Activated B cell treated with CpG ODN at 0.5 μM for 24 hours (primary cell): Measurements from ENCODE around the gene UBE2K. TPM values are rescaled to one million over a fixed set of nuclear protein-coding genes. Genes with fewer than 3 reads are reported as not detected.
A peak's percentile ranks its signal among the peaks of the same experiment; 100 is the strongest.

Experiments
- ATAC-seq: fragments of 200-7000 bp; cut with Tn5 transposase; one replicate; pipeline ENCODE4 v1.10.0; 2021; ENCODE audit warnings: low read depth, mild to moderate bottlenecking, moderate library complexity
- CTCF ChIA-PET: fragments of 350-600 bp; sonication (Branson Sonifier 250); formaldehyde crosslinking; loops from one replicate; lab custom pipeline; 2021; ENCODE audit warnings: antibody characterized with exemption; lab: Charles Lee
- POLR2A ChIA-PET: fragments of 350-600 bp; sonication (Branson Sonifier 250); formaldehyde crosslinking; loops from one replicate; lab custom pipeline; 2021; ENCODE audit warnings: antibody characterized with exemption; lab: Charles Lee
- DNase-seq: peaks from one replicate; pipeline ENCODE4 v3.0.0; 2022
- H3K27ac Mint-ChIP-seq: one replicate; pipeline ENCODE4 v1.8.0; 2020; ENCODE audit warnings: mixed read lengths
- H3K27me3 Mint-ChIP-seq: one replicate; pipeline ENCODE4 v1.8.0; 2021; ENCODE audit warnings: mixed read lengths
- H3K36me3 Mint-ChIP-seq: one replicate; pipeline ENCODE4 v1.8.0; 2021; ENCODE audit warnings: low read depth, mixed read lengths
- H3K4me1 Mint-ChIP-seq: one replicate; pipeline ENCODE4 v1.8.0; 2021; ENCODE audit warnings: mixed read lengths
- H3K4me3 Mint-ChIP-seq: one replicate; pipeline ENCODE4 v1.8.0; 2020; ENCODE audit warnings: mild to moderate bottlenecking, mixed read lengths
- H3K9me3 Mint-ChIP-seq: one replicate; pipeline ENCODE4 v1.8.0; 2020; ENCODE audit warnings: mixed read lengths
- CTCF ChIP-seq: fragments of 200-600 bp; IDR thresholded peaks from one replicate; pipeline ENCODE4 v1.8.0; 2022; ENCODE audit warnings: antibody characterized with exemption, mild to moderate bottlenecking
- intact Hi-C: fragments of 100-400 bp; cut with micrococcal nuclease; formaldehyde crosslinking; loops from one replicate; pipeline ENCODE4 v1.15.1; 2024
- total RNA-seq: library from RNA; stranded (reverse); gene quantifications from 2 replicates; pipeline ENCODE4 v1.2.3, GENCODE V29; 2022

Gene UBE2K
- total RNA-seq, 1 donor from 2014 or later: 54.4 TPM

GRCh38 chr4:39745920-39746319 lies 48.0 kb downstream of the UBE2K start:
- peaks cover 42% of the 10 kb centered on the region for H3K36me3 Mint-ChIP-seq
- H3K27ac Mint-ChIP-seq: no peak overlapping the region
- ChIA-PET POLR2A (no interaction called here), CTCF (no interaction called here)
- H3K4me3 Mint-ChIP-seq: no peak overlapping the region
- no peaks in the 10 kb centered on the region for H3K27me3 Mint-ChIP-seq
- ATAC-seq (no peak), DNase-seq (no peak)
- no peaks in the 10 kb centered on the region for H3K9me3 Mint-ChIP-seq
- TF ChIP-seq CTCF: no peak
- H3K4me1 Mint-ChIP-seq: no peaks in the 10 kb centered on the region
- intact Hi-C loops: no loop called here

GRCh38 chr4:39750216-39750615 lies 52.3 kb downstream of the UBE2K start:
- no peak overlapping the region for H3K4me3 Mint-ChIP-seq
- H3K27ac Mint-ChIP-seq: no peak overlapping the region
- DNase-seq: no peak
- intact Hi-C loops: loop anchor here (5.0 to 10.0 kb wide), 2 partner anchors 53 to 225 kb away; partner anchors contain the start of genes PDS5A and UBE2K
- no peaks in the 10 kb centered on the region for H3K9me3 Mint-ChIP-seq
- H3K27me3 Mint-ChIP-seq: no peaks in the 10 kb centered on the region
- ATAC-seq: no peak
- no peak for TF ChIP-seq CTCF
- POLR2A ChIA-PET: no interaction called here
- H3K4me1 Mint-ChIP-seq: peaks cover 21% of the 10 kb centered on the region
- H3K36me3 Mint-ChIP-seq: peaks cover 53% of the 10 kb centered on the region
- CTCF ChIA-PET: no interaction called here

- no peaks in the 10 kb centered on the region for H3K9me3 Mint-ChIP-seq
- H3K27ac Mint-ChIP-seq: peak overlapping the region; percentile 69
- ChIA-PET CTCF (interaction anchor here (1.0 kb wide), 1 partner anchor 285 kb away, joined by 3 read pairs; no protein-coding TSS in a partner anchor), POLR2A (no interaction called here)
- peaks cover 56% of the 10 kb centered on the region for H3K36me3 Mint-ChIP-seq
- H3K27me3 Mint-ChIP-seq: no peaks in the 10 kb centered on the region
- DNase-seq (no peak), ATAC-seq (peak; percentile 60)
- peak overlapping the region; percentile 33 for H3K4me3 Mint-ChIP-seq
- H3K4me1 Mint-ChIP-seq: peaks cover 24% of the 10 kb centered on the region
- no peak for TF ChIP-seq CTCF
- intact Hi-C loops: loop anchor here (5.0 to 10.0 kb wide), 2 partner anchors 57 to 220 kb away; partner anchors contain the start of genes PDS5A and UBE2K
Observed at GRCh38 chr4:39754309-39754708, 56.4 kb downstream of the UBE2K start.

GRCh38 chr4:39756159-39756558 lies 58.2 kb downstream of the UBE2K start:
- H3K27me3 Mint-ChIP-seq: no peaks in the 10 kb centered on the region

GRCh38 chr4:39758176-39758575 lies 60.2 kb downstream of the UBE2K start:
- Mint-ChIP-seq H3K9me3 (no peaks in the 10 kb centered on the region), H3K36me3 (peaks cover 55% of the 10 kb centered on the region), H3K4me1 (peaks cover 24% of the 10 kb centered on the region), H3K27ac (no peak overlapping the region), H3K4me3 (no peak overlapping the region), H3K27me3 (no peaks in the 10 kb centered on the region)
- intact Hi-C loops: loop anchor here (10.0 kb wide), 1 partner anchor 217 kb away; the partner anchor contains the start of gene PDS5A
- POLR2A ChIA-PET: interaction anchor here (0.7 kb wide), 1 partner anchor 215 kb away, joined by 4 read pairs; no protein-coding TSS in a partner anchor
- no peak for TF ChIP-seq CTCF
- DNase-seq (no peak), ATAC-seq (no peak)
- CTCF ChIA-PET: no interaction called here

More at GRCh38 chr4:39756159-39756558, 58.2 kb downstream of the UBE2K start:
- Mint-ChIP-seq H3K9me3 (no peaks in the 10 kb centered on the region), H3K36me3 (peaks cover 55% of the 10 kb centered on the region), H3K4me3 (no peak overlapping the region), H3K4me1 (peaks cover 26% of the 10 kb centered on the region), H3K27ac (no peak overlapping the region)
- intact Hi-C loops: loop anchor here (10.0 kb wide), 1 partner anchor 219 kb away; the partner anchor contains the start of gene PDS5A
- no peak for TF ChIP-seq CTCF
- ATAC-seq (no peak), DNase-seq (no peak)
- ChIA-PET POLR2A (no interaction called here), CTCF (no interaction called here)
